HG03354 (cell line): ENCODE results near the gene ELP4.

Experiments
- ATAC-seq: cut with Tn5 transposase; IDR thresholded peaks from one replicate; pipeline ENCODE4 v1.9.1; 2021; ENCODE audit warnings: mild to moderate bottlenecking; ENCODE audit not compliant: unreplicated experiment, poor library complexity, severe bottlenecking

The ELP4 gene

DNA sequence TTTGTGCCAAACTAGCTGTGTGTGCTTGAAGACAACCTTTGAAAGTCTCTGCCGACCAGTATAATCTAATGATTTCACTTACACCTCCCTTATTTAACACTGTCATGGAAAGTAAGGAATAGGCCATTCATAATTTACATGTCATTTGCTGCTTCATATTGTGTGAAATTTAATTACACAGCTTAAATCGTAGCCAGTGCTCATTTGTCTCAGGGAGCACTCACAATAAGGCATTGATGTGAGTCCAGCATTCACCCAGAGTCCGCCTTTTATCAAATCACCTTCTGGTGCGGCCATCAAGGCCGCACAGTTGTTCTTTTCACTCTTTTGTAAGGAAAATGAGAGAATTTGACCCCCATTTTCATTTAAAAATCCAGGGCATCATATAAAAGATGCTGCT, 254.7 kb downstream of the ELP4 start:
- ATAC-seq: no peak

- ATAC-seq: no peak
Observed at GRCh38 chr11:31764766-31765165, 255.2 kb downstream of the ELP4 start.

- ATAC-seq: no peak
Observed at GRCh38 chr11:31767066-31767465, 257.5 kb downstream of the ELP4 start.

GRCh38 chr11:31767685-31768084, 258.1 kb downstream of the ELP4 start:
- ATAC-seq: no peak

- no peak for ATAC-seq
Observed at GRCh38 chr11:31768749-31769640, 259.4 kb downstream of the ELP4 start.

DNA sequence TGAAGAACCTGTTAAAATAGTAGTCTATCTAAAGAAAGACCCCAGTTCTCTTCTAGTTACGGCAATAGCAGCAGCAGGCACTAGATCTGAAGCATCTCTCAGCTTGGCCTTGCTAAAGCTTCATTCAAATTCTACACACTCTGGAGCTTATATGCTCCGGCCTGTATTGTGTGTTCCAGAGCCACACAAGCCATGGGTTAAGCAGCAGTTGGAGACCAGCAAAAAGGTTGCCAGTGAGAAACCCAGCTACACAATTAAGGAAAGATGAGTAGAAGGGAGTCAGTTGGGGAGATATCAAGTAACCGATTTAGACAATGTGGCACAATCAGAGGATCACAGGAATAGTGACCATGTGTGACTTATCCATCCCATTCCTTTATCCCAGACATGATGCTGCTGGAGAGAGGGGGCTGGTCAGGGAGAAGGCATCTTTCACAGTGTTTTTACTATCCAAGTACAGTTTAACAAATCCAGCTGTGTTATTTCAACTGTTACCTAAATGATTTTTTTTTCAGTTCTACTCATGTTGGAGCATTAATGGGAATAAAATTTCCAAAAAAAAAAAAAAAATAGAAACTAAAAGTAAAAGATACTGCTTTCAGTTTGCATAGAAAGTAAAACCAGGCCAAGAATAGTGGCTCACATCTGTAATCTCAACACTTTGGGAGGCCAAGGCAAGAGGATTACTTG, 260.6 kb downstream of the ELP4 start:
- ATAC-seq: no peak

DNA sequence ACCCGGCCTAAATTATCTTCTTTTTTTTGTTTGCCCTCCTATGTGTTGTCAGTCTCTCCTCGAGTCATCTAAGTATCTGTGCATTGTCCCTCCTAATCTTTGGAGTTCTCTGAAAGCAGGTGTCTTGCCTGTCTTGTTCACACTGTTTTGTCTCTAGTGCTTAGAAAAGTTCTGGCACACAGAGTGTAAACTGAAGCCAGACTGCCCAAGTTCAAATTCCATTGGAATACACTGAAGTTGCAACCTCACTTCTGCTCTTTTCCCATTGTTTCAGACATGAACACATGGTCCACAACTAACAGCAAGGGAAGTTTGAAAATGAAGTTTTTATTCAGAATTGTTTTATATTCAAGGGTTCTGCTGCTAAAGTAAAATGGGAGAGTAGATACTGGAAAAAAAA, 262.8 kb downstream of the ELP4 start:
- no peak for ATAC-seq

- ATAC-seq: no peak
Observed at GRCh38 chr11:31779374-31779791, 269.8 kb downstream of the ELP4 start.

DNA sequence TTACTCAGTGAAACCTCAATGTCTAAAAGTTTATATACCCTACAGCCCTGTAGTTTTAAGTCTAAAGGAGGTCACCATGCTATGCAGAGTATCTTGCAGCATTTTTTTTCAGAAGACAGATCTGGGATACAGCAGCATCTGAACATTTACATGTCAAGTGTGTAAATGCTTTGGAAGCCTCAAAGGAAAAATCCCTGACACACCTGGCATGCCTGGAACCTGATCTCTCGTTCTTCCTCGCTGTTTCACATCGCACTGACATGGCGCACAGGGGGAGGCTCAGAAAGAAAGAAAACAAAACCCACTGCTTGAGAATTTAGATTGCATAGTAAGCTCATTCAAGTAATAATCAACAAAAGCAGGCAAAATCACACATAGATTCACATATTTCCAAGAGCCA, 270.5 kb downstream of the ELP4 start:
- ATAC-seq: no peak

- ATAC-seq: no peak
Observed at GRCh38 chr11:31780480-31780971, 271.0 kb downstream of the ELP4 start.

DNA sequence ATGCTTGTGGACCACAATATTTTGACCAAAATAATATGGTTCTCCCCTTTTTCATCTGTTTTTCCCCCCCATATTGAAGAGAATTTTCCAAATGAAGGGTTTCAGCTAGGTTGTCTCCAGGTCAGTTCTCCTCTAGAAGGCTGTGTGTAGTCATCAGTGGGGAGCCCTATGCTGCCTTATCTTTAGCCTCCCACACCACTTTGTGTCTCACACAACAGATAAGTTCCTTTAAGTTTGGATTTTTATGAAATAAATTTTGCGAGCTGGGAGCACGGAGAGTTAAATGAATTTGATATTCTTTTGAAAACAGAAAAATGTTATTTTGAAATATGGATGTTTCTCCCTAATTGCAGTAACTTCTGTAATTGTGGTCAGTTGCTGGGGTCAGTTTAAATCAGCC, 272.7 kb downstream of the ELP4 start:
- ATAC-seq: no peak

- ATAC-seq: no peak
Observed at GRCh38 chr11:31783252-31783651, 273.7 kb downstream of the ELP4 start.

DNA sequence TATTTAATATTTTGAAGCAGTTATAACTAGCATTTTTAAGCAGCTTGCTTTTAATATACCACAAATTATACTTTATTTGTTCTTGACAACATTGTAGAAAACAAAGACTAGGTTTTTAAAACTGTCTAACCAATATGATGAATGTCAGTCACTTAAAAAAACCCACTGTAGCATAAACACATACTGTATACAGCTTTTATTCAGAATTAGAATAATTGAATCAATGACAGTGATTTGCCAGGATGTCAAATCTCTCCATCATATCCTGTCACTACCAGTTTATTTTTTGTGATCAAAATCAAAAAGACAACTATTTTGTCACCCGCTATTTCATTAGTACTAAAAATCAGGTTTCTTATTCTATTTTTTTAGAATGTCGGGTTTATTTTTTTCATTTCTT, 275.0 kb downstream of the ELP4 start:
- no peak for ATAC-seq

DNA sequence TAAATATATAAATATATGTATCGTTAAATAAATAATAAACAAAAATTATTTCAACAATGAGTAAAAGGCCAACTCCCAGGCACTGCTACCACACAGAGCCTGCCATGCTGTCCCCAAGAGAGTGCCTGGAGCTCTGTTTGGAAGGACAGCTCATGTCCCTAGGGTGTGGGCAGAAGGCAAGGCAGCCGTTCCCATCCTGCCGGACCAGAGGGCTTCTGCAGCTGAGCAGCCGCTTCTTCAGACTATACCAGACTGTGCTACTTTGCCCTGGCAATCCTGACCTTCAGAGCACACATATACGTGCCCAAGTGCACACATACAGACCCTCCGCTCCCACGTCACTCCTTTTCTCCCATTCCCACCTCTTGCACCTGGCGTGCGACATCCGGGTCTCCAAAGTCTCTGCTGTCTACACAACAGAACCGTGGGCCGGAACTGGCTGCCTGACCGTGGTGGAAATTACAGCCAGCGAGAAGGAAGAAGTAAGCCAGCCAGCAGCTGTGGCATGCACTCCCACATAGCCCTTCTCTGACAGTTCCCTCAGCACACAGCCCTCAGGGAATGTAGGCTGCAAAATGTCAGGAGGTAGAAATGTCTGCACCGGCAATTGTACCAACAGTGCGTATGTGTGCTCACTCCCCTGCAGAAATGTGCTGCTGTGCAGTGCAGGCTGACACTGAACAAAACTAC, 277.6 kb downstream of the ELP4 start:
- ATAC-seq: no peak

GRCh38 chr11:31788085-31788484, 278.5 kb downstream of the ELP4 start:
- no peak for ATAC-seq

- ATAC-seq: no peak
Observed at GRCh38 chr11:31790649-31791048, 281.1 kb downstream of the ELP4 start.

- no peak for ATAC-seq
Observed at GRCh38 chr11:31792036-31792435, 282.5 kb downstream of the ELP4 start.

- ATAC-seq: no peak
Observed at GRCh38 chr11:31792456-31792855, 282.9 kb downstream of the ELP4 start.

- ATAC-seq: no peak
Observed at GRCh38 chr11:31793264-31793663, 283.7 kb downstream of the ELP4 start.

DNA sequence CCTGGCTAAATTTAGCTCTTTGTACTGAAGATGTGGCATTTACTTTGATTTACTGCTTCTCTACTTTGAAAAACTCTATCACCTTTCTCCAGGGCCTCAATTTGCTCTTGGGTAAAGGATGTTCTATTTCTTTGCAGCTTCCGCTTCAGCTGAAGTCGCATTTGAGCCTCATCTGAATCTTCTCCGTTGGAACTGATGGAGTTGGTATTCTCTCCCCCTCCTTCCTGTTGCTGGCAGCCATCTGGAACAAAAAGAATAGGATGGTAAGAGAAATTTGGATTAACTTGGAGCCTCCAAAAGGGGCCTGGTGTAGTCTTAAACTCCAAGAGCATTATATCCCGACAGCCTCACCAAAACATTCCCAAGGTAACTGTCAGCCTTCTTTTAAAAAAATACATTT, 285.0 kb downstream of the ELP4 start:
- no peak for ATAC-seq
